HG03103 (cell line): ENCODE measurements around the gene ZFP82.

Experiments used
- ATAC-seq: cut with Tn5 transposase; IDR thresholded peaks from one replicate; pipeline ENCODE4 v1.9.1; 2021; ENCODE audit warnings: low read depth; ENCODE audit not compliant: unreplicated experiment

Gene ZFP82

DNA sequence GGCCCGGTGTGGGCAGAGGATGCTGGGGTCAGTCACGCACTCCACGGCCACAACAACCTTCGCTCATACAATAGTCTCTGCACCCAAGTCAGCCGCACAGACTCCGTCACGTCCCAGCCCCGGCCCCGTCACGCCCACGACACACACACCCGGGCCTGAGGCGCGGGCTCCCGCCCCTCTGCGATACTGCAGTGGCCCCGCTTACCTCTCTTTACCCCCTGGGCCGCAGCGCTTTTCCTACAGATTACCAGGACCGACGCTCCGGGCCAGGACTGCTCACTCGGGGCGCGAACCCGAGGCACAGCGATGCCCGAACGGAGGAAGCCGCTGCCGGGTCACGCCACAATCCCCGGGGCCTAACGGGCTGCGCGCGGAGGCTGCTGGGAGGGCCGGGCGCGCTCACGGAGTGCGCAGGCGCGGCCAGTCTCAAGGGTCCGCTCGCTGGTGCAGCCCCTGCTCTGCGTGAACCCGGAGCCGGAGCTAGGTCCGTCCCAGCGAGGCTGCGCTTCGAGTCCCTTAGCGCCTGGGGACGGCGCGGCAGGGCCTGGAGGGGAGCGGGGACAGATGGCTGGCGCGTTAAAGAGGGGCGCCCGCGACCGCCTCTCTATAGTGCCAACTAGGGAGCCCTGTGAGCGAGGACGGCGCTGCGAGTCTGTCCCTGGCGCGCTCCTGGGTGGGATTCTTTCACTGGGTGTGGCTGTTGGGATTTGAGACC, at the start of gene ZFP82:
Gene ZFP82, minus strand, starts transcription at position 358 of the 715 bp plus-strand sequence. CDS start 8,855 bp downstream, outside the sequence.
- ATAC-seq, result peak; percentile 85

DNA sequence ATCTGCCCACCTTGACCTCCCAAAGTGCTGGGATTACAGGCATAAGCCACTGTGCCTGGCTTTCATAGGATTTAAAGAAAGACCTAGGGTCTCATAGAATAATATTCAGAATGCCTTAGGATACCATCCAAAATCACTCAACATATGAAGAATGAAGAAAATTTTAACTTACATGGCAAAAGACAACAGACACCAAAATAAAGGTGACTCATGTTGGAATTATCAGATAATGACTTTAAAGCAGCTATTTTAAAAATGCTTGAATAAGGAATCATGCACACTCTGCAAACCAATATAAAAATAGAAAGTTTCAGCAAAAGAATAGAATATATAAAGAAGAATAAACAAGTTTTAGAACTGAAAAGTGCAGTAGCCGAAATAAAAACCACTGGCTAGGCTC, 41.6 kb upstream of the ZFP82 start:
- ATAC-seq, result no peak

GRCh38 chr19:36456831-36457230, 38.4 kb upstream of the ZFP82 start:
- ATAC-seq, result no peak

GRCh38 chr19:36449059-36449670, 30.7 kb upstream of the ZFP82 start:
- no peak for ATAC-seq

DNA sequence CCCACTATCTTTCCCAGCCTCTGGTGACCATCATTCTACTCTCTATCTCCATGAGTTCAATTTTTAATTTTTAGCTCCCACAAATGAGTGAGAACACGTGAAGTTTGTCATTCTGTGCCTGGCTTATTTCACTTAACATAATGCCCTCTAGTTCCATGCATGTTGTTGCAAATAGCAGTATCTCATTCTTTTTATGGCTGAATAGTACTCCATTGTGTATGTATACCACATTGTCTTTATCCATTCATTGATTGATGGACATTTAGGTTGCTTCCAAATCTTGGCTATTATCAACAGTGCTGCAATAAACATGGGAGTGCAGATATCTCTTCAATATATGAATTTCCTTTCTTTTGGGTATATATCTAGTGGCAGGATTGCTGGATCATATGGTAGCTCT, 22.9 kb upstream of the ZFP82 start:
- no peak for ATAC-seq

DNA sequence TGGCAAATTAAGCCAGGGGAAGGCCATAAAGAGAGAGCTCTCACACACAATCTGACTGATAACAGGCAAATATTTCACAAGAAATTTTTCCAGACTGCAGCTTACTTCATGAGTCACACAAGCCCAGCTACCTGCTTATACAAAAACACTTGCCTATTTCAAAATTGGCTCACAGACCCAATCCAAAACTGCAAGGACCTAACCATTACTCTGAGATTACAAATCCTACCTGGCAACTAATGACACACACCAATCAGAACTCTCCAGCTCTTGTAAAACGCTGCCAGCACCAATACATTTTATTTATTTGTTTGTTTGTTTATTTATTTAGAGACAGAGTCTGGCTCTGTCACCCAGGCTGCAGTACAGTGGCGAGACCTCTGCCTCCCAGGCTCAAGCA, 18.1 kb upstream of the ZFP82 start:
- no peak for ATAC-seq

DNA sequence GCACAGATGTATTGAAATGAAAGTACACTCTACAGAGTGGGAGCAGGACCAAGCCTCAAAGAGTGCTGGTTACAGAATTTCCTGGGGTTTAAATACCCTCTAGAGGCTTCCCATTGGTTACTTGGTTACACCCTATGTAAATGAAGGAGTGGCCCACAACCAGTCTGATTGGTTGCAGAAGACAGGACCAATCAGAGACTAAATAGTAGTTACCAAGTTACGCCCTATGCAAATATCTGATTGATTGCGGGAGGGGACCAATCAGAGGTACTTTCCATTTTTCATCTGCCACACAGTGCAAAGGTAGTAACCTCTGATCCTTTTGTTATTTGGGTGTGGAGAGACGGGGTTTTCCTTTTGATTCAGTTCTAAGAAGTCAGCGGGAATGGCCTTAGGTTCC, 5.5 kb upstream of the ZFP82 start:
- ATAC-seq, result no peak

DNA sequence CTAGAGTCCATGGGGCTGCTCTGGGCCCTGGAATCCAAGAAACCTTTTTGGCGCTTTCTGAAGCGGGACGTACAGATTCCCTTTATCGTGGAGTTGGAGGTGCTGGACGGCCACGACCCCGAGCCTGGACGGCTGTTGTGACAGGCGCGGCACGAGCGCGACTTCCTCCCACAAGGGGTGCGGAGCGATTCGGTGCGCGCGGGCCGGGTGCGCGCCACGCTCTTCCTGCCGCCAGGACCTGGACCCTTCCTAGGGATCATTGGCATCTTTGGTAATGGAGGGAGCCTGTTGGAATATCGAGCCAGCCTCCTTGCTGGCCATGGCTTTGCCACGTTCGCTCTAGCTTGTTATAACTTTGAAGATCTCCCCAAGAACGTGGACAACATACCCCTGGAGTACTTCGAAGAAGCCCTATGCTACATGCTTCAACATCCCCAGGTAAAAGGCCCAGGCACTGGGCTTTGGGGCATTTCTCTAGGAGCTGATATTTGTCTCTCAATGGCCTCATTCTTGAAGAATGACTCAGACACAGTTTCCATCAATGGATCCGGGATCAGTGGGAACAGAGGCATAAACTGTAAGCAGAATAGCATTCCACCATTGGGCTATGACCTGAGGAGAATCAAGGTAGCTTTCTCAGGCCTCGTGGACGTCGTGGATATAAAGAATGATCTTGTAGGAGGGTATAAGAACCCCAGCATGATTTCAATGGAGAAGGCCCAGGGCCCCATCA, 3.5 kb upstream of the ZFP82 start:
- no peak for ATAC-seq

GRCh38 chr19:36420961-36421748, 2.7 kb upstream of the ZFP82 start:
- ATAC-seq, result no peak

DNA sequence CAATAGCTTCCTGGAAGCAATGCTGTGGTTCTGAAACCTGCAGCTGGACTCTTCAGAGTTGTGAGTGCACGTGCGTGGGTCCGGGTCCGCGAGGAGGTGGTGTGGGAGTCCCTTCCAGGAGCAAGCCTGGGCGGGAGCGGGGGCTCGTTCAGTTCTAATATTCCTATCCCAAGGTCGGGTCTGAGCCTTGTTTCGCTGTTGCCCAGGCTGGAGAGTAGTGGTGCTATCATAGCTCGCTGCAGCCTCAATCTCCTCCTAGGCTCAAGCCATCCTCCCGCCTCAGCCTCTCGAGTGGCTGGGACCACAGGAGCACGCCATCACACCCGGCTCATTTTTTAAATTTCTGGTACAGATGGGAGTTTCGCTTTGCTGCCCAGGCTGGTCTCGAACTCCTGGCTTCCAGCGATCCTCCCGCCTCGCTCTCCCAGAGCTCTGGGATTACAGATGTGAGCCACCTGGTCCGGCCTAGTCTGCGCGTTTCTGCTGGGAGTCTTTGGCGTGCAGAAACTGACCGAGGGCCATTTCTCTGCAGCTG, 625 bp downstream of the ZFP82 start:
- ATAC-seq, result no peak

- ATAC-seq, result no peak
These were observed 8.6 kb downstream of the ZFP82 start for GRCh38 chr19:36409841-36410240.

DNA sequence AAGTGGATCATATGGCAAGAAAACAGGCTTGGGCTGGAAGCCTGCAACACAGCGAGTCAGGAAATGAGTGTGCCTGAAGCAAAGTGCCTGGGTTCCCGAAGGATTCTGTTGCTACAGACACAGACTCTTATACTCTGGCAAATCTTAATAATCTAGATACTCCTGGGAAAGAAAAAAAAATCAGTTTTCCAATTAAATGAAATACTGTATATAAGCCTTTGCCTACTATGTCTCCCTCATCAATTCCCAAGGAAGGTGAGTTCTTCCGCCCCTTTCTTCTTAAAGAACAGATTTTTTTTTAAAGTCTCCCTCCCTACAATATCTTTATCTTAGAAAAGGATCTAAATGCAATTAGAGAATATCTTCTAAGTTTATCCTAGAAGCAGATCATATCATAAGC, 10.3 kb downstream of the ZFP82 start:
- no peak for ATAC-seq

DNA sequence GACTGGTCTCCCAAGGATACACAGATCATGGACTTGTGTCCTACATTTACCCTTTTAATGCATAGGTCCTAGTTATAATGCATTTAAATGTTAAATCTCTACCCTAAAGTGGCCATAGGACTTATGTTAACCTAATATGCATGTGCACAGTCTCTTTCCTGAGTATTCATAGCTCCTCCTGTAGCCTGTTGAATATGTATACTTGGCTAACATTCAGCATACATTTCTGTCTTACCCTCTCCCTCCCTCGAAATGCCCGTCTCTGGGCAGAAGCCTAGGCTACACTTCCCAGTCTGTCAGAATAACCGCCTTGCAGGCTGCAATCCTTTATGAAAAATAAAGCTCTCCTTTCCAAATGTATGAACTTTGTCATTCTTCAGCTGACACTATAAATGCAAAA, 13.9 kb downstream of the ZFP82 start:
- ATAC-seq, result no peak

GRCh38 chr19:36401475-36401874, 17.0 kb downstream of the ZFP82 start:
- no peak for ATAC-seq

- no peak for ATAC-seq
These were observed 19.9 kb downstream of the ZFP82 start for GRCh38 chr19:36398571-36398970.

GRCh38 chr19:36392916-36393673, 25.3 kb downstream of the ZFP82 start:
- no peak for ATAC-seq

GRCh38 chr19:36379510-36379819, 39.0 kb downstream of the ZFP82 start:
- ATAC-seq, result no peak

GRCh38 chr19:36378625-36379509, 39.6 kb downstream of the ZFP82 start, which contains the start of gene ZFP14:
ZFP14 (minus strand) TSS chr19:36379201; CDS start chr19:36367892, 11,309 bp downstream.
- ATAC-seq, result peak; percentile 99

DNA sequence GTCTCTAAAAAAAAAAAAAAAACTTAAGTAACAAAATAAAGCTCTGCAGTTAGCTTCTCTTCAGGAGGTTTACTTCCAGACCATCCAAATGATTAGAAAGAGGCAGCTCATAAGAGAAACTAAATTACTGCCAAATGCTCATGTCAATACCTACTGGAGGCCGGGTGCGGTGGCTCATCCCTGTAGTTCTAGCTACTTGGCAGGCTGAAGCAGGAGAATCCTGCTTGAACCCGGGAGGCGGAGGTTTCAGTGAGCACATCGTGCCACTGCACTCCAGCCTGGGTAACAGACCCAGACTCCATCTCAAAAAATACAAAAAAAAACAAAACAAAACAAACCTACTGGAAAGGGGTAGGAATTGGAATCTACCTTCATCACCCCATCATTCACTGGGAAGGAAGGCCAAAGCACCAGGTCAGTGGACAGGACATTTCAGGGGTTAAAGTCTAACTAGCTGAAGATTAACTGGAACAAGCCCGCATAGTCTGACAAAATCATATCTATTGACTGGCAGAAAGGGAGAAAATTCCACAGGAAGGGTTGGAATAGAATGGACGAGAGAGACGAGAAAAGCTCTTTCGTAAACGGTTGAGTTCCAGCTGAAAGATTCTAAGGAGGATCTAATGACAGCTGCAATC, 40.8 kb downstream of the ZFP82 start:
- no peak for ATAC-seq
